ENCODE data around the gene SLC24A3.

DNA sequence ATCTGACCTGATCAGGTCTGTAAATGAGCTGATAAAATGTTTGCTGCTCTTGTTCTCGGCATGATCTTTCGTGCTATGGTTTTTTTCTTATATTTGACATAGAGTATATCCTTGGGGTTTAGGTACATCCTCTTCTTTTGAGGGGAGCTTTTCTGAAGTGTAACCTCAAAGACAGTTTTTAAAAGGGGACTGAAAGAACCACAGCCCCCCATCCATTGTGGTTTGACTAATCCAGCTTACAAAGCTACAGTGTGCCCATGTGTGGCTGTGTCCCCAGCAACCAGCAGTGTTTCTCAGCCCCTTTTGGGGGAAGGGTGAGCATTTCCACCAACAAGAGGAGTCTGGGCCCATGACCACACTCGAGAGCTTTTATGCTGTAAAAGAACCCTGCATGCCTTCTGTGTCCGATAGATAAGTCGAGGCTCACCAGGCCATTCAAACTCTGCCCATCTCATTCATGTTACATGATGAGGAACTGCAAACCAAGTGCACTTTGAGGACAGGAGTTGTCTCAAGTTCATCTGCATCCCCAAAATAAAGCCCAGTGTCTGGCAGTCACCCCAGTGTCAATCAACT lies 266.0 kb downstream of the SLC24A3 start:
- TF ChIP-seq EZH2 (IDR thresholded peaks at IDR 0.05; ENCODE audit: borderline replicate concordance) = no peak
- no peak for TF ChIP-seq CTCF (IDR thresholded peaks at IDR 0.05; ENCODE audit: poor library complexity)
- no peak for TF ChIP-seq EZH2phosphoT487 (IDR thresholded peaks at IDR 0.05; ENCODE audit: low read depth, severe bottlenecking, unreplicated experiment)
